Gastrocnemius medialis (tissue), 4 donors: ENCODE measurements around the gene KLK5. TPM values are rescaled to one million over a fixed set of nuclear protein-coding genes. Genes with fewer than 3 reads are reported as not detected.

Experiments used
- ATAC-seq, 2 donors: fragments of 150-250 bp; one replicate each; pipeline ENCODE4 v1.9.1; 2016
- DNase-seq, 2 donors: peaks; one replicate each; pipeline ENCODE4 v3.0.0-alpha.2; 2019
- H3K27ac ChIP-seq, 4 donors: fragments of 200-600 bp; sonication (generic); 1 replicate in 1 of 4; 2 replicates in 3 of 4; pipeline ENCODE4 v1.5.1; 2016 to 2018; ENCODE audit warnings: mild to moderate bottlenecking in 2 of 4, moderate library complexity in 1 of 4
- H3K27me3 ChIP-seq, 3 donors: fragments of 200-600 bp; sonication (generic) in 2 of 3; 1 replicate in 1 of 3; 2 replicates in 2 of 3; pipeline versions ENCODE4 v1.5.1 to v1.6.0; 2016 to 2019; ENCODE audit warnings: mild to moderate bottlenecking in 1 of 3, moderate library complexity in 1 of 3
- H3K36me3 ChIP-seq, 2 donors: fragments of 200-600 bp; sonication (generic) in 1 of 2; one replicate each; pipeline ENCODE4 v1.5.1; 2017 to 2018
- H3K4me1 ChIP-seq, 2 donors: fragments of 200-600 bp; sonication (generic) in 1 of 2; one replicate each; pipeline ENCODE4 v1.5.1; 2016 to 2017; ENCODE audit warnings: mild to moderate bottlenecking in 2 of 2
- H3K4me3 ChIP-seq, 4 donors: fragments of 200-600 bp; sonication (generic) in 3 of 4; 1 replicate in 1 of 4; 2 replicates in 3 of 4; pipeline ENCODE4 v1.5.1; 2016 to 2019; ENCODE audit warnings: mild to moderate bottlenecking in 2 of 4
- H3K9me3 ChIP-seq, 3 donors: fragments of 200-600 bp; sonication (generic) in 2 of 3; 1 replicate in 1 of 3; 2 replicates in 2 of 3; pipeline ENCODE4 v1.5.1; 2016 to 2019
- CTCF ChIP-seq, 5 experiments: fragments of 450-650 bp in 3 of 5; fragments of 200-600 bp in 2 of 5; sonication (generic) in 2 of 5; IDR thresholded peaks in 4 of 5; conservative IDR thresholded peaks in 1 of 5; 1 replicate in 4 of 5; 2 replicates in 1 of 5; pipeline ENCODE4 v1.5.1; 2016 to 2019; ENCODE audit warnings: antibody characterized with exemption in 5 of 5, mild to moderate bottlenecking in 3 of 5, moderate library complexity in 3 of 5
- POLR2A ChIP-seq, 2 donors: fragments of 450-650 bp; IDR thresholded peaks; one replicate each; pipeline ENCODE4 v1.6.1; 2017; ENCODE audit warnings: antibody characterized with exemption in 2 of 2, mild to moderate bottlenecking in 2 of 2, moderate library complexity in 2 of 2
- in situ Hi-C, 4 donors: fragments of 200-750 bp; cut with MboI; loops; one replicate each; pipeline versions ENCODE4 v1.15.0 to v1.8.0; 2017; ENCODE audit warnings: low sequenced_read_pairs in 4 of 4
- intact Hi-C: fragments of 100-400 bp; cut with DNase I; formaldehyde crosslinking; loops from one replicate; pipeline ENCODE4 v1.15.1; 2023; ENCODE audit warnings: low total_unique reads
- total RNA-seq, 4 donors: library from RNA; depleted of rRNA; stranded (reverse); fragments of >200 nt; gene quantifications; one replicate each; pipeline versions ENCODE4 v1.1.0 to v1.2.3, GENCODE V29; 2016

The KLK5 gene
- total RNA-seq, 4 donors from 2014 or later: not detected

- peaks cover 0 to 5% (median 2%) of the 10 kb centered on the region in 3 donors for H3K27me3 ChIP-seq
- ATAC-seq: no peak
Observed at GRCh38 chr19:50921426-50922316, 31.2 kb downstream of the KLK5 start.

GRCh38 chr19:50916069-50916468 is 36.8 kb downstream of the KLK5 start:
- no peak overlapping the region for H3K4me3 ChIP-seq
- no peaks in the 10 kb centered on the region for H3K9me3 ChIP-seq
- no peak overlapping the region for H3K27ac ChIP-seq
- no peaks in the 10 kb centered on the region for H3K36me3 ChIP-seq
- no peaks in the 10 kb centered on the region for H3K4me1 ChIP-seq
- intact Hi-C loops: no loop called here
- DNase-seq: no peak
- no peak for TF ChIP-seq CTCF (IDR thresholded peaks at IDR 0.05 in 4 of 5, conservative IDR thresholded peaks at IDR 0.05 in 1 of 5)
- TF ChIP-seq POLR2A (IDR thresholded peaks at IDR 0.05): no peak
- H3K27me3 ChIP-seq: peaks cover 5 to 11% (median 6%) of the 10 kb centered on the region in 3 donors
- ATAC-seq: no peak
- in situ Hi-C loops: no loop called here

More at GRCh38 chr19:50921426-50922316, 31.2 kb downstream of the KLK5 start:
- Histone ChIP-seq H3K27ac (no peak overlapping the region), H3K4me1 (no peaks in the 10 kb centered on the region), H3K9me3 (no peaks in the 10 kb centered on the region), H3K36me3 (no peaks in the 10 kb centered on the region), H3K4me3 (no peak overlapping the region)
- no peak for TF ChIP-seq CTCF (IDR thresholded peaks at IDR 0.05 in 4 of 5, conservative IDR thresholded peaks at IDR 0.05 in 1 of 5)
- no peak for TF ChIP-seq POLR2A (IDR thresholded peaks at IDR 0.05)
- no peak for DNase-seq
- intact Hi-C loops: no loop called here
- in situ Hi-C loops: no loop called here

GRCh38 chr19:50912727-50913716 is 39.8 kb downstream of the KLK5 start:
- no peak for TF ChIP-seq CTCF (IDR thresholded peaks at IDR 0.05 in 4 of 5, conservative IDR thresholded peaks at IDR 0.05 in 1 of 5)
- TF ChIP-seq POLR2A (IDR thresholded peaks at IDR 0.05): no peak
- Histone ChIP-seq H3K9me3 (no peaks in the 10 kb centered on the region), H3K4me3 (no peak overlapping the region), H3K27ac (no peak overlapping the region), H3K4me1 (no peaks in the 10 kb centered on the region), H3K27me3 (peaks cover 25 to 33% (median 26%) of the 10 kb centered on the region in 3 donors), H3K36me3 (no peaks in the 10 kb centered on the region)
- no peak for ATAC-seq
- in situ Hi-C loops (no loop called here), intact Hi-C loops (no loop called here)
- DNase-seq: no peak

GRCh38 chr19:50912102-50912599 is 40.7 kb downstream of the KLK5 start:
- Histone ChIP-seq H3K9me3 (no peaks in the 10 kb centered on the region), H3K4me1 (no peaks in the 10 kb centered on the region), H3K36me3 (no peaks in the 10 kb centered on the region), H3K27me3 (peaks cover 24 to 36% (median 26%) of the 10 kb centered on the region in 3 donors), H3K27ac (no peak overlapping the region), H3K4me3 (no peak overlapping the region)
- TF ChIP-seq CTCF (IDR thresholded peaks at IDR 0.05 in 4 of 5, conservative IDR thresholded peaks at IDR 0.05 in 1 of 5) (no peak), POLR2A (IDR thresholded peaks at IDR 0.05) (no peak)
- no peak for DNase-seq
- in situ Hi-C loops: no loop called here
- intact Hi-C loops: no loop called here
- no peak for ATAC-seq
